ENCODE data around the gene AIG1.
"Not testable (repeated sequence)": the region's sequence is repeated elsewhere in the genome, so short reads cannot be mapped to it uniquely, and the experiment has no call there.

Gene AIG1, protein sequence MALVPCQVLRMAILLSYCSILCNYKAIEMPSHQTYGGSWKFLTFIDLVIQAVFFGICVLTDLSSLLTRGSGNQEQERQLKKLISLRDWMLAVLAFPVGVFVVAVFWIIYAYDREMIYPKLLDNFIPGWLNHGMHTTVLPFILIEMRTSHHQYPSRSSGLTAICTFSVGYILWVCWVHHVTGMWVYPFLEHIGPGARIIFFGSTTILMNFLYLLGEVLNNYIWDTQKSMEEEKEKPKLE

DNA sequence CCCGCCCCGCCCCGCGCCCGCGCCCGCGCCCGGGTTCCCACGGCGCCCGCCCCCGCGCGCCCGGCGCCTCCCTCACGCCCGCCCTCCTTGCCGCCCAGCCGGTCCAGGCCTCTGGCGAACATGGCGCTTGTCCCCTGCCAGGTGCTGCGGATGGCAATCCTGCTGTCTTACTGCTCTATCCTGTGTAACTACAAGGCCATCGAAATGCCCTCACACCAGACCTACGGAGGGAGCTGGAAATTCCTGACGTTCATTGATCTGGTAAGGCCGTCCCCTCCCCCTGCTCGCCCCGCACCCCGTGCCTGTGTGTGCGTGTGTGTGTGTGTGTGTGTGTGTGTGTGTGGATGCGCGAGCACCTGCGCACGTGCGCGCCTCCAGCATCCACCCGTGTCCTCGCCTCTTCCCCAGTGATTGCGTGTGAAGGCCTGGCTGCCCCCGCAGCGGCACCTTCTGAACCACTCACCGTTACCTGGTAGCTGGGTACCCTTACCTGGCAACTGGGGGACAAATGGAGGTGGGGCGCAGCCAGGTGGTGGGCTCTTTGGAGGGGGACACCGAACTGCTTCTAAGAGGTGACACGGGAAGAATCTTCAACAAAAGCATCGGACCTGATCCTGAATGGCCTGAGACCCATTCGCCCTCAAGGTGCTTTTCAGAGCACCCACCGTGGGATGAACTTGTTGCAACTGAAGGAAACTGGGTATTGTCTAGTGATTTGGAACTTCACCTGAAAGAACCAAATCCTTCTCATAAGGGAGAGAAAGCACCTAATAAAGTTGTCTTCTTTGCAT is at the start of gene AIG1:
Gene AIG1 (plus strand): TSS at position 84 of the 791 bp plus-strand sequence. CDS start 37 bp downstream, at position 121.
- DNase-seq (ENCODE audit: low read depth): no peak

DNA sequence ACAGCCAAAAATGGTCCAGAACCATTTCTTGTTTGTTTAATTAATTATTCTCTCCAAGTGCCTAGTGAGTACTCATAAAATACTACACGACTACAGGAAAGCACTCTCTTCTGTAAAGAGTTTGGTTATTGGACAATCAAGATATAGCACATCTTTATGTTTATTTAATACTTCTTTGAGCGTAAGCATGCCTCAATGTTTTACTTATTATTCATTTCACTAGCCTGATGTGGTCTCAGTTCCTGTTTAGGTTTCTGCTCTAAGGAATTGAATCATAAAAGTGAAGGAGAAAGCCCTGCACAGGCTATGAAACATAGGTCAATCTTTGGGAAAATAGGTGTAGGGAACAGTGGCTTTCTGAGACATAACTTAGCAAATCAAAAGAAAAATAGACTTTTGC is 45.9 kb upstream of the AIG1 start:
- DNase-seq (ENCODE audit: low read depth): no peak

DNA sequence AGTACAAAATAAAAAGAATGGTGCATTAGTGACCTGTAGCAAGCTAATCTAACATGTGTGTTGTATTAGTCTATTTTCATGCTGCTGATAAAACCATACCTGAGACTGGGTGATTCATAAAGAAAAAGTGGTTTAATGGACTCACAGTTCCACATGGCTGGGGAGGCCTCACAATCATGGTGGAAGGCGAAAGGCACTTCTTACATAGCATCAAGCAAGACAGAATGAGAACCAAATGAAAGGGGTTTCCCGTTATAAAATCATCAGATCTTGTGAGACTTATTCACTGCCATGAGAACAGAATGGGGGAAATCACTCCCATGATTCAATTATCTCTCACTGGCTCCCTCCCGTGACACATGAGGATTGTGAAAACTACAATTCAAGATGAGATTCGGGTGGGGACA is 45.4 kb upstream of the AIG1 start:
- no peak for DNase-seq (ENCODE audit: low read depth)

DNA sequence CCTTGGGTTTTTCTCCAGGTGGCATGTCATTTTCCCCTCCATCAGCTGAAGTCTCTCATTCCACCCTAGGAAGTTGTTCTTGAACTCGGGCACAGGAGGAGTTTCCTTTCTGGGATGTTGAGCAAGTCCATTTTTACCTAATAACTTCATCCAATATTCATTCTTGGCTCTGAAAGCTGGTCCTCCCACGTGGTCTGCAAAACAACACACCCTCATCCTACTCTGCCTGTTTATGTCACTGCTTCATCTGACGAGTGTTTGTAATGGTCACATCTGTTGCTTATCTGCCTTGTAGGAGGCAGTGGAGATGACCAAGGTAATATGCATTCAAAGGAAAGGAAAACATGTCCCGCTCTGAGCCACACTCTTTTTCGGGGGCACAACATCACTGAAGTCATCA is 41.7 kb upstream of the AIG1 start:
- DNase-seq (ENCODE audit: low read depth): no peak

DNA sequence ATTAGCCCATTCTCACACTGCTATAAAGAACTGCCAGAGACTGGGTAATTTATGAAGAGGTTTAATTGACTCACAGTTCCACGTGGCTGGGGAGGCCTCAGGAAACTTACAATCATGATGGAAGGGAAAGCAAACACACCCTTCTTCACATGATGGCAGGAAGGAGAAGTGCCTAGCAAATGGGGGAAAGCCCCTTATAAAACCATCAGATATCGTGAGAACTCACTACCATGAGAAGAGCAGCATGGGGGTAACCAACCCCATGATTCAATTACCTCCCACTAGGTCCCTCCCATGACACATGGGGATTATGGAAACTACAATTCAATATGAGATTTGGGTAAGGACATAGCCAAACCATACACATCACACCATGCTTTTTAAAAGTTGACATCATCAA is 39.8 kb upstream of the AIG1 start:
- DNase-seq (ENCODE audit: low read depth): not testable (repeated sequence)

DNA sequence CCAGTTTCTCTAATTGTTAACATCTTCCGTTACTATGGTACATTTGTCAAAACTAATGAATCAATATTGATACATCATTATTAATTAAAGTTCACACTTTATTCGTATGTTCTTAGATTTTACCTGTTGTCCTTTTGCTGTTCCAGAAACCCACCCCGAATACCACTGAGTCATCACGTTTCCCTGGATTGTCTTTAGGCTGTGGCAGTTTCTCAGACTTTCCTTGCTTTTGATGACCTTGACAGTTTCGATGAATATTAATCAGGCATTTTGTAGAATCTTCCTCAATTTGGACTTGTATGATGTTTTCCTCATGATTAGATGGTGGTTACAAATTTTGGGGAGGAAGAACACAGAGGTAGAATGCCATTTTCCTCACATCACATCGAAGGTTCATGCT is 39.1 kb upstream of the AIG1 start:
- no peak for DNase-seq (ENCODE audit: low read depth)

DNA sequence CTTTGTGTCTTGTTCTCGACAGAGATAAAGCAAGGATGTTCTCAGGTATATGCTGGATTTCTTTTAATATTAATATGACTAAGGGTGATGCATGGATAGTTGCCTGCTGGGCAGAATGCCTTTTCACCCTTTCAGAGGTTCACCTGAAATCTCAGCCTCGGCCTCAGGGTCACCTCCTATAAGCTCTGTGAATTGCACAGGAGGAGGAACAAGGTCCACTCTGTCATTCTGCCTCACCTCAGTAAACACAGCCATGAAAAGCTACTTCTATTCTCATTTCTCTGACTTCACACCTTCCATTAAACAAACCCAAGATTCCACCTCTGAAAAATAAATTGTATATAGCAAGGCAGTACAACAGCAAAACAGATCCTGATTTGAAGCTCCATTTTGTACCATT is 38.1 kb upstream of the AIG1 start:
- no peak for DNase-seq (ENCODE audit: low read depth)

DNA sequence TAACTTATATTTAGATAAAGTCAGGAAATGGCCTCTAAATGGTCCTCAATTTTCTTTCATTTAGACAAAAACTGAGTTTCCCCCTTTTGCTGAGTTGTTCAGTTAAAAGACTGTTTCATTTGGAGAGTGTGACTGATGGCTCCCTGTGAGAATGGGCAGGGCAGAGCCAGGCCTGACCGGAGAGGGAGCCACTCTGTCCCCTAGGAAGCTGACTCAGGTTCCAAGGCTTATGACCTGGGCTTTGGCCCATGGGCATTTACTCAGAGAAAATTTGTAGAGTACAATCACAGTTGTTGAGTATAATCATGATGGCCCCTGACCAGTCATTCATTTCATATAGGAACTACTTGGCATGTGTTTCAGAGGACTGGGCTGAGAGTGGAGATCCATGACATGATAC is 37.0 kb upstream of the AIG1 start:
- no peak for DNase-seq (ENCODE audit: low read depth)

DNA sequence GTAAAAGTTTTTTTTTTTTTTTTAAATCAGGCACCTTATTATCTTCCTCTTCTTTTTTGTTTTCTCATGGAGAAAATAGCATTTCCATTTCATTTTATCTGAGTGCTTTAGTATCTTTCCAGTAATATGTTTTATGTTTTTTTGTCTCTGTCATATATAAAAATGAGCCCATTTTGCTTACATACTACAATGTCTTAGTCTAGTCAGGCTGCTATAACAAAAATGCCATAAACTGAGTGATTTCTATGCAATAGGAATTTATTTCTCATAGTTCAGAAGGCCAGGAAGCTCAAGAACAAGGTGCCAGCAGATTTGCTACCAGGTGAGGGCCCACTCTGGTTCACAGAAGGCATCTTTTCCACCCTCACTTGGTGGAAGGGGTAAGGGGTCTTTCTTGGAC is 35.7 kb upstream of the AIG1 start:
- DNase-seq (ENCODE audit: low read depth): no peak

DNA sequence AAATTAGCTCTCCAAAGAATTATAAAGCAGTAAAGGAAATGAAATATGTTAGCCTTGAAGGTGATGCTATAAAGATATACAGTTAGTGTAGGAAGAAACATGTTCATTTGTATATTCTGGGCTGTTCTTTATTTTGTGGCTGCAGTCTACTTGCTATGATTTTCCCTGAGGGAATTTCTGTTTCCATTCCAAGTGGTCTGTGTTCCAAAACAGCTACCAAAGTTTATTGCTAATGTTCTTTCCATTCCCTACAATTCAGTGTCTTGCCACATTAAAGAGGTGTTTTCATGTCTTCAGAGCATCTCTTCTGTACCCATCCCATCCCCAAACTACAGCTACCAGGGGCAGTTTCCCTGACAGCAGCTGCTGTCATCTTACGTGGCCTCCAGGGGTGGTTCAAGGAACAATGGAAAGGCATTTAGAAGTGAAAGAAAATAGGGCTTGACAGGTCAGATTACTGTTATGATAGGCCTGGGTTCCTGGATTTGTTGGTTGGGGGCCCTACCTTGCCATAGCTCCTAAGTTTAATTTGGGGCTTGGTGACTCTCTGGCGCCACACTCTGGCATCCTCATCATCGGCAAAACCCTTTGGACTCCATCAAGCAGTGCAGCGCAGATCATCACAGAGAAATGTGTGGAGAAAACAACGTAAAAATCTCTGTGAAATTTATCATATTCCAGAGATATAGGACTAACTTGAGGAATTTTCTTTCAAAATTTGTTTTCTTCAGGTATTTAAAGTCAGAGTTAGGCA is 33.8 kb upstream of the AIG1 start:
- DNase-seq (ENCODE audit: low read depth): no peak

DNA sequence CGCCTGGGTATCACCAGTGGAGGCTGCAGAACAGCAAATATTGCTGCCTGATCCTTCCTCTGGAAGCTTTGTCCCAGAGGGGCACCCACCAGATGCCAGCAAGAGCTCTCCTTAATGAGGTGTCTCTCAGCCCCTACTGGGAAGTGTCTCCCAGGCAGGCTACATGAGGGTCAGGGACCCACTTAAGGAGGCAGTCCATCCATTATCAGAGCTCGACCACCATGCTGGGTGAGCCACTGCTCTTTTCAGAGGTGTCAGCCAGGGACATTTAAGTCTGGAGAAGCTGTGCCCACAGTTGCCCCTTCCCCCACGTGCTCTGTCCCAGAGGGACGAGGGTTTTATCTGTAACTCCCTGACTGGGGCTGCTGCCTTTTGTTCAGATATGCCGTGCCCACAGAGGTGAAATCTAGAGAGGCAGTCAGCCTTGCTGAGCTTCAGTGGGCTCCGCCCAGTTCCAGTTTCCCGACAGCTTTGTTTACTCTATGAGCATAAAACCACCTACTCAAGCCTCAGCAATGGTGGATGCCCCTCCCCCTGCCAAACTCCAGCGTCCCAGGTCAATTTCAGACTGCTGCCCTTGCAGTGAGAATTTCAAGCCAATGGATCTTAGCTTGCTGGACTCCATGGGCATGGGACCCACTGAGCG is 25.9 kb upstream of the AIG1 start:
- DNase-seq (ENCODE audit: low read depth): no peak

DNA sequence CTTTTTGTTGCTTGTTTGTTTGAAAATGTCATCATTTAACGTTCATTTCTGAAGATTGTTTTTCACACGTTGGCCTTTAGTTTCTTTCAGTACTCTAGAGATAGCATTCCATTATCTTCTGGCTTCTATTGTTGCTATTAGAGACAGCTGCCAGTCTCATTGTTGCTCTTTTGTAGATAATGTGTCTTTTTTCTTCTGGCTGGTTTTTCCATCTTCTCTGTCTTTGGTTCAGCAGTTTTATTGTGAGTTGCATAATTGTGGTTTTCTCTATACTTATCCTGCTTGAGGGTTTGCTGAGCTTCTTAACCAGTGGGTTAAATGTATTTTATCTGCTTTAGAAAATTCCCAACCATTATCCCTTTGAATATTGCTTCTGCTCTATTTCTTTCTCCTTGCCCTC is 23.2 kb upstream of the AIG1 start:
- DNase-seq (ENCODE audit: low read depth): no peak

DNA sequence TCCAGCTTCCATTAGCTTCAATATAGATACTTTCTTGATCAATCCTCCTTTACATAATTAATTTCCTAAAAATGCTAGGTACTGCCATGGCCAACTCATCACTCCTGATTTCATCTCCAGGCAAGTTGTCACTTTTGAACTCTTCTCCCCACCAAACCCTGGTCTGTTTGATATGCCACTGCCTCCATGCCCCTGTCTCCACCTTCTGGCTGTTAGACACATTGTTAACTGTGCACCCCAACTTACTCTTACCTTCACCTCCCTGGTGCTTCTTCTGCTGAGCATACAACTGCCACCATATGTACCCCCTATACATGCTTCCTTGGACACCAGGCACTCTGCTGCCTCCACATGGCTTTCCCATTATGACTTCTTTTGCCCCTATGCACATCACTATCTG is 21.9 kb upstream of the AIG1 start:
- no peak for DNase-seq (ENCODE audit: low read depth)

DNA sequence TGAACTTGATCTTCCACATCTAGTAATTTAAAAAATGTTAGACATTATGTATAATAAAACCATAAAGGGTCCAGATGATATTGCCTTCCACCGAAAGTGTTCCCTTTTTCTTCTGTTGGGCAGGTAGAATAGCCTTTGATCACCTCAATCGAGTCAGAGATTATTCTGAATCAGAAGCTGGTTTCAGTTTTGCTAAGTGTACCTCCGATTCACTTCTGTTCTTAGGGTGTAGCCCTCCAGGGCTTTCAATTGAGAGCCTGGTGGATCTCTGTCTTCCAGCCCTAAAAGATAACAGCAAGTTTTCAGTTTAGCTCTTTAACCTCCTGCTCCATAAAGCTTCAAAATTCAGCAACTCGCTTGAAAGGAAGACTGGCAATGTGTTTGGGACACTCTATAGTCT is 21.1 kb upstream of the AIG1 start:
- no peak for DNase-seq (ENCODE audit: low read depth)

DNA sequence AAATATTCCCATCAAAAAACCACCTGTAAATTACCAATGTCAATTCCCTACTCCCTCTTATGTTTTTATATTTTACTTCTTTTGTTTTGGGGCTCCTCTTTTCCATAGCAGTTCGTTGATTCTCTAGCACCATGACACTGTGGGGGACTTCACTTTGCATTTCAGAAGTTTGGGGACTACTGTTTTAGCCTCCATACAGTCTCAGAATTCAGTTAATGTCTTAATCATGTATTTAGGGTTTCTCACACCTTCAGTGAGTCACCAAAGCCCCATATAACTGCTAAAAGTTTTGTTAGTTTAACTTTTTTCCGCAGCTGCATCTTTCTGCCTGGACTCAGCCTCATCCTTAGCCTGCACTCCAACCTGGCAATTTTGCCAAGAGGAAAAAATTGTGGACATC is 20.7 kb upstream of the AIG1 start:
- no peak for DNase-seq (ENCODE audit: low read depth)

DNA sequence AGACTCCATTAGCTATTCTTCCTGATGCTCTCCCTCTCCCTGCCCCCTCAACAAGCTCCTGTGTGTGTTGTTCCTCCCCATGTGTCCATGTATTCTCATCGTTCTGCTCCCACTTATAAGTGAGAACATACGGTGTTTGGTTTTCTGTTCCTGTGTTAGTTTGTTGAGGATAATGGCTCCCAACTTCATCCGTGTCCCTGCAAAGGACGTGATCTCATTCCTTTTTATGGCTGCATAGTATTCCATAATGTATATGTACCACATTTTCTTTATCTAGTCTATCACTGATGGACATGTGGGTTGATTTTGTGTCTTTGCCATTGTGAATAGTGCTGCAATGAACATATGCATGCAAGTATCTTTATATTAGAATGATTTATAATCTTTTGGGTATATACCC is 16.3 kb upstream of the AIG1 start:
- DNase-seq (ENCODE audit: low read depth): not testable (repeated sequence)

DNA sequence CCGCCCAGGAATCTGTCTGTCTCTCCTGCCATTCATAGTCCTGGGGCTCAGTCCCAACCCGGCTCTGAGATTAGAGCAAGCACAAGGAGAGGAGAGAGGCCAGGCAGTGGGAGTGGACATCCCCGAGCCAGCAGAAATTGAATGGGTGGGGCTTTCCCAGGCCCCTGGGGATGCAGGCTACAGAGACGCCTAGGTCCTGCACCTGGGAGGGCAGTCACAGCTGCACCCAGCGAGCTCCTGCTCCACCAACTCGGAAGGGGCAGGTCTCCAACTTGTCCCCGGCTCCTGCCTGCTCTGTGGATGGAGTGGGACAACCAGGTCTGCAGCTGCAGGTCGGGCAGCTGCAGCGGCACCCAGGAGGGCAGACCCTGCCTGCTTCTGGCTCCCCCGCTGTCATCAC is 11.1 kb upstream of the AIG1 start:
- DNase-seq (ENCODE audit: low read depth): no peak

DNA sequence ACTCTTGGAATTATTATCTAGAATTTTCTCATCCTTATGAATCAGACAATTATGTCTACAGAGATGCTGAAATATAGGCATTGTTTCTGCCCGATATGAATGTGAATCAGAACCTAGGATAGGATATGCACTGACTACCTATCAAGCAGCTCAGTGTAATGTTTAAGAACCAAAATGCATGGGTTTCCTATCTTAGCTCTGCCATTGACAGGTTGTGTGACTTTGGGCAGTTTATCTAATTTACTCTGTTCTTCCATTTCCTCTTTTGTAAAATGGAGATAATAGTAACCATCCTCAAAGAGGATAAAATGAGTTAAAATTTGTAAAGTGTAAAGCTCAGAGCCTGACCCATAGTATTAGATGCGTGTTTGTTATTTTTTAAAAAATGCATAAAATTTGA is 10.2 kb upstream of the AIG1 start:
- no peak for DNase-seq (ENCODE audit: low read depth)

DNA sequence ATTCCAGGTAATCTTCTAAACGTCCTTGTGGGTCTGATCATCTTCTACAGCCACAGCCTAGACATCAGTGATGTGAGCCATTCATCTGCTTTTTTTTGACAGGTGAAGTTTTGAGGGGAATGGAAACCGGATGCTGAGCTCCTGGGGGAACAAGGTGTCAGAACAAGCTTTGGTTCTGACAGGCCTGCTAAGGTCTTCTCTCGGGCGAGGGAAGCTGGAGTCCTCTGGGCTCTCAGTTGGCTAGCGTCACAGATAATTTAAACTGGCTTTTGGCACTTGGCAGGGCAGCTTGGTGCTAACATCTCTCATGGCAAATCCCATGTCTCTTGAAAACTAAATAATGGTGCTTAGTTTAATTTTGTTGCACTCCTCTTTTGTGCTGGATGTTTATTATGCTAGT is 8.4 kb upstream of the AIG1 start:
- DNase-seq (ENCODE audit: low read depth): no peak

DNA sequence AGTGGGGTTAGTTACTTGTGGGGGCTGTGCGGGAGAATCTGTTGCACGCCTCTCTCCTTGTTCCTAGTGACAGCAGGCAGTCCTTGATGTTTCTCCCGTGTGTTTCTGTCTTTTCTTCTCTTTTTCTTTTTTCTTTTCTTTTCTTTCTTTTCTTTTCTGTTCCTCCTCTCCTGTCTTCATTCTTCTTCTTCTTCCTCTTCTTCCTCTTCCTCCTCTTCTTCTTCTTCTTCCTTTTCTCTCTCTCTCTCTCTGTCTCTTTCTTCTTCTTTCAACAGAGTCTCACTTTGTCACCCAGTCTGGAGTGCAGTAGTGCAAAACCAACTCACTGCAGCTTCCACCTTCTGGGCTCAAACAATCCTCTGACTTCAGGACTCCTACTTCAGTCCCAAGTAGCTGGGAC is 6.8 kb upstream of the AIG1 start:
- DNase-seq (ENCODE audit: low read depth): no peak

DNA sequence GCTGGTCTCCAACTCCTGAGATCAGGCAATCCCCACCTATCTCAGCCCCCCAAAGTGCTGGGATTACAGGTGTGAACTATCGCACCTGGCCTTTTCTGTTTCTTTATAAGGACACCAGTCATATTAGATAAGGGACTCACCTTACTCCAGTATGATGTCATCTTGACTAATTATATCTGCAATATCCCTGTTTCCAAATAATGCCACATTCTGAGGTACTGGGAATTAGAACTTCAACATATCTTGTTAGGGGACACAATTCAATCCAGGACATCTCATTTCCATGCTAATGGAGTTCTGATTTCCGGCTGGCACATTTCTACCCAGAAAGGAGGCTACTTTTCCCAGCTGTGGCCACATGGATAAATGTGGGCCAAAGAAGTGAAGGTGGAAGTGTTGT is 6.4 kb upstream of the AIG1 start:
- DNase-seq (ENCODE audit: low read depth): no peak

DNA sequence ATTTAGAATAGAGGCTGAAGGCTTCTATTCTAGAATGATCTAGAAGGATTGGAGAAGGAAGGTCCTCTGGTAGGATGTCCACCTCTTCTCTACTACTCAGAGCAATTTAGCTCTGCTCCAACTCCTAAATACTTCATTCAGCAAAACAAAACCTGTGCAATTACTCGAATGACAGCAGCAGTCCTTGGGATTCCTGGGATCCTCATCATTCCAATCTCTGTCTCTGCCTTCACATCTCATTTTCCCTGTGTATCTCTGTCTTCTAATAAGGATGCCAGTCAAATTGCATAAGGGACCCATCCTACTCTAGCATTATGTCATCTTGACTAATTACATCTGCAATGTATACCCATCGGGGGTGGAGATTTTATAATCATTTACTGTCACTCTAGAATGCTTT is 5.5 kb upstream of the AIG1 start:
- DNase-seq (ENCODE audit: low read depth): no peak

DNA sequence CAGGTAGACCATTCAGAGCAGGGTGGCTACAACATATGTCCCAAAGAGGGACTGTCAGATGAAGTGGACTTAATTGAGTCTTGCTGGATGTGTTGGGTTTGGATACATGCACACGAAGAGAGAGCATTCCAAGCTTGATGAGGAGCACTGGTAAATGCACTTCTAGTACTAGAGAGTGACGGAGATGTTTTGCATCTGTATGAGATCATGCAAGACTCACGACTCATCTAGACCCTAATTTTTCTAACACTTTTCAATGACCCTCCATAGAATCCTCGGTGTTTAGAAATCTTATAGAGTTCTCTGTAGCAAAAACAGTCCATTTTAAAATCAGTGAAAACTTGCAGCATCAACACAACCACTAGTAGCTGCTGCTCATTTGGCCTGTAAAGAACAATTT is 4.8 kb upstream of the AIG1 start:
- no peak for DNase-seq (ENCODE audit: low read depth)
